GM23248 (cell line): ENCODE measurements around the gene LRRC74A. TPM values are rescaled to one million over a fixed set of nuclear protein-coding genes. Genes with fewer than 3 reads are reported as not detected.

Experiments used
- DNase-seq: peaks from one replicate; pipeline ENCODE4 v3.0.0-alpha.2; 2015
- H2AFZ ChIP-seq: fragments of 200-600 bp; sonication (generic); 2 replicates; pipeline ENCODE4 v1.6.1; 2016; ENCODE audit warnings: antibody characterized with exemption
- H3F3A ChIP-seq: fragments of 200-600 bp; sonication (generic); 2 replicates; pipeline ENCODE4 v1.6.1; 2016; ENCODE audit warnings: mild to moderate bottlenecking, antibody characterized with exemption, mixed run types; ENCODE audit not compliant: insufficient read depth
- H3K27ac ChIP-seq: fragments of 200-600 bp; sonication (generic); 2 replicates; pipeline ENCODE4 v1.5.1; 2016; ENCODE audit warnings: mild to moderate bottlenecking
- H3K27me3 ChIP-seq: fragments of 200-600 bp; sonication (generic); replicated peaks from 2 replicates; pipeline ENCODE4 v1.6.1; 2016; ENCODE audit warnings: mild to moderate bottlenecking; ENCODE audit not compliant: insufficient read depth
- H3K36me3 ChIP-seq: fragments of 200-600 bp; sonication (generic); 2 replicates; pipeline ENCODE4 v1.6.1; 2016; ENCODE audit warnings: low read depth, mild to moderate bottlenecking
- H3K4me1 ChIP-seq: fragments of 200-600 bp; sonication (generic); 2 replicates; pipeline ENCODE4 v1.6.1; 2016; ENCODE audit warnings: mild to moderate bottlenecking; ENCODE audit not compliant: insufficient read depth
- H3K4me2 ChIP-seq: fragments of 200-600 bp; sonication (generic); one replicate; pipeline ENCODE4 v1.6.1; 2016; ENCODE audit warnings: mild to moderate bottlenecking; ENCODE audit not compliant: unreplicated experiment
- H3K4me3 ChIP-seq: fragments of 200-600 bp; sonication (generic); 2 replicates; pipeline ENCODE4 v1.5.1; 2016; ENCODE audit warnings: mild to moderate bottlenecking
- H3K79me2 ChIP-seq: fragments of 200-600 bp; sonication (generic); 2 replicates; pipeline ENCODE4 v1.6.1; 2016; ENCODE audit warnings: mild to moderate bottlenecking; ENCODE audit not compliant: insufficient read depth
- H3K9ac ChIP-seq: fragments of 200-600 bp; sonication (generic); 2 replicates; pipeline ENCODE4 v1.6.1; 2016; ENCODE audit warnings: mild to moderate bottlenecking
- H3K9me2 ChIP-seq: fragments of 200-600 bp; sonication (generic); 2 replicates; pipeline ENCODE4 v1.6.1; 2016; ENCODE audit warnings: mixed run types, mild to moderate bottlenecking, moderate library complexity; ENCODE audit not compliant: insufficient read depth
- H3K9me3 ChIP-seq: fragments of 200-600 bp; sonication (generic); one replicate; pipeline ENCODE4 v1.6.1; 2017; ENCODE audit warnings: low read depth
- H4K20me1 ChIP-seq: fragments of 200-600 bp; sonication (generic); 2 replicates; pipeline ENCODE4 v1.6.0; 2016; ENCODE audit not compliant: insufficient read depth
- EZH2 ChIP-seq: fragments of 200-600 bp; sonication (generic); IDR thresholded peaks from 2 replicates; pipeline ENCODE4 v1.6.1; 2018; ENCODE audit warnings: antibody characterized with exemption, mild to moderate bottlenecking; ENCODE audit not compliant: insufficient read depth, poor library complexity, severe bottlenecking
- EZH2phosphoT487 ChIP-seq: fragments of 200-600 bp; sonication (generic); IDR thresholded peaks from 2 replicates; pipeline ENCODE4 v1.6.1; 2018; ENCODE audit warnings: antibody characterized with exemption, moderate library complexity, mild to moderate bottlenecking, low read depth; ENCODE audit not compliant: insufficient read depth
- WGBS, 2 experiments: methylation state at CpG; one replicate each; pipeline ENCODE4 v1.1.6; 2015 to 2017; ENCODE audit warnings: low lambda C conversion rate in 2 of 2, low coverage in 1 of 2; ENCODE audit errors: missing lambda C conversion rate in 2 of 2; 5-methylcytosine and 5-hydroxymethylcytosine counted together
- in situ Hi-C: fragments of 300-500 bp; cut with MboI; formaldehyde crosslinking; loops from 2 replicates; pipeline ENCODE4 v1.15.0; 2020
- polyA plus RNA-seq: library from polyadenylated mRNA; unstranded; fragments of >200 nt; fragmentation: Nextera tagmentation; extraction: Ambion mirVana; gene quantifications from 2 replicates; pipeline ENCODE4 v1.2.1, GENCODE V29; 2016
- total RNA-seq: library from RNA; depleted of rRNA; stranded (reverse); fragments of >200 nt; shearing (Covaris generic); gene quantifications from 2 replicates; pipeline ENCODE4 v1.2.3, GENCODE V29; 2014

The LRRC74A gene
- total and polyA plus RNA-seq, 2 experiments from 2014 or later: not detected

DNA sequence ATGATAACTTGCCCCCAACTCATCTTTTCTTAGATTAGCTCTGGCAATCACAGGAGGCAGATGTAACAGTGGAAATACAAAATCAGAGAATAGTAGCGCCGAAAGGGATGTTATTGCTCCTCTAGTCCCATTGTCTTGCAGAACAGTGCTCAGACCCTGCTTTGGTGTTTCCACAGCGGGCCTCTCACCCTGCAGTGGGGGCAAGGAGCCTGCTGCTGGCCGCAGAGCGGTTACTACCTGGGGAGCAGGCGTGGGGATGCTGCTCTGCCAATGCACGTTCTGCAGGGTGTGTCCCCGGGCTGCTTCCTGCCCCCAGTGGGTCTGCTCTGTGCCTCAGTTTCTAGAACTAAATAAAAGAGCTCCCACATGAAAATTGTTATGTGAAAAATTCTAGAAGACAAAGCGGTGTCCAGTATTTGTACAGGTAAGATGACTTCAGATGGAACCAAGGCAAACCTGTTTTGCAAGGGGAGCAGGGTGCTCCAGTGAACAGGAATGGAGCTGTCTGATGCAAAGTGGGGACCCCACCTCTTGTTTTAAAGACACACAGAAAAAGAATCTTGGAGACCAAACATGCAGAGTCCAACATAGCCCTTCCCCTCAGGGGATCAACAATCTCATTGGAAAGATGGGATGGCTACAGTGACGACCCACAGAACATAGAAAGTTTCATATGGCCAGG lies 35.5 kb downstream of the LRRC74A start:
- DNase-seq: no peak
- Histone ChIP-seq H3K9ac (no peak overlapping the region), H3K4me1 (no peaks in the 10 kb centered on the region), H3K9me2 (no peaks in the 10 kb centered on the region), H3K9me3 (no peaks in the 10 kb centered on the region), H3K27me3 (peaks cover 11% of the 10 kb centered on the region), H4K20me1 (no peaks in the 10 kb centered on the region), H3K27ac (no peak overlapping the region), H3K79me2 (no peaks in the 10 kb centered on the region), H3K4me3 (no peak overlapping the region), H3K36me3 (no peaks in the 10 kb centered on the region), H3K4me2 (no peak overlapping the region), H2AFZ (no peak overlapping the region), H3F3A (no peaks in the 10 kb centered on the region)
- 31 to 37% methylated on average over 10 of the region's 10 CpGs for WGBS, 2 experiments
- TF ChIP-seq EZH2 (no peak), EZH2phosphoT487 (no peak)
- in situ Hi-C loops: no loop called here

DNA sequence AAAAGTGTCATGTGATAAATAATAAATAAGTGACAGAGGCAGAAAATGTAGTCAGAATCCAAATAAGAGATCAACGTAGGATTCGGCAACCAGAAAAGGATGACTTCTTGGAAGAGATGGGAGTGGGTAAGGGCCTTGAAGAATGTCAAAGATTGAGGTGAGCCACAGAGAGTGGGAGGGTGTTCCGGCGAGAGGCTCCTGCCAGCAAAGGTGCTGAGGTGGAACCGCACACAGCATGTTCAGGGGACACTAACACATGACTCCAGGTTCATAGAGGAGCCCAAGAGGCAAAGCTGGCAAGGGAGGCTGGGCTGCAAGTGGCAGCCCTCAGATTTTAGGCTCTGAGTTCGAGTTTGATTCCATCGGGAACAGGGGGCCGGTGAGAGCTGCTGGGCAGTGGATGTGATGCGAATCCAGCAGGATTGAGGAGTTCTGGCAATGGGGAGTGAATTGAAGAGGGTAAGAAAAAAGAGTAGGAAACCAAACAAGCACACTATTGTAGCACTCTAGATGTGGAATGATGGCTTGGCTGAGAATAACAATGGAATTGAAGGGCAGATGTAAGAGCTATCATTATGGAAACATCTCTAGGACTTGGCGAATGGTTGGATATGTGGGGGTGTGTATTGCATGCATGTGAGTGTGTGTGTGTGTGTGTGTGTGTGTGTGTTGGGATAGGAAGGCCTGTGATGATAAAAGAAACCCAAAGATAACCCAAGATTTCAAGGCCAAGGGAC lies 36.5 kb downstream of the LRRC74A start:
- in situ Hi-C loops: no loop called here
- no peak overlapping the region for H3K4me3 ChIP-seq

DNA sequence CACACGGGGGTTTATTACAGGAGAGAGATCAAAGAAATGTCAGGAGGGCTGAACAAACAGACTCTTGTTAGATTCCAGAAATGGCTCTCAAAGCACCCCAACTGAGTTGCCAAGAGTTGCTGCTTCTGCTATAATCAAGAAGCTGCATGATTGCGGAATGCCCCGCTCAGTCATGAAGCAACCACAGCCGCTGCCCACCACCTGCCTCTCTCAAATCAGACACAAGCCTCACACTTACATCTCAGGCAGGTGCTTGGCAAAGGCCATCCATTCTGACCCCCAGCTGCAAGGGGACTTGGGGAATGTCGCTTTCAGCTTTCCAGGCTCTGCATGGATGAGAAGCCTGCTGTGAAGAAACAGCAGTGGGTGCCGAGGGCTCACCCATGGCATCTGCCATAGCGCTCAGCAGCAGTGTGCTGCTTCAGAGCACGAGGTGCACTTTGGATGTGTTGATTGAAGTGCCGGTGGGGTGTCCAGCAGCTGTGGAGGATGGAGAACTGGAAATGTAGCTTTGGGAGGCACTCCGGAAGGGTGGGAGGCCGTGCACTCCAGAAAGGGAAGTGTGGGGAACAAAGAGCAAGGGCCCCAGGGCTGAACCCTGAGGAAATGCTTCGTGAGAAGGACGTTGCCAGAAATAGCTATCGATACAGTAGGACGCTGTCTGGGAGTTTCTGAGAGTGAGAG lies 37.7 kb downstream of the LRRC74A start:
- H3K27ac ChIP-seq: no peak overlapping the region
- peaks cover 11% of the 10 kb centered on the region for H3K27me3 ChIP-seq
- no peaks in the 10 kb centered on the region for H3K4me1 ChIP-seq
- no peak overlapping the region for H3K4me2 ChIP-seq
- WGBS, 2 experiments: 31 to 39% methylated on average over 13 to 15 of the region's 15 CpGs
- H3K9me2 ChIP-seq: no peaks in the 10 kb centered on the region
- H4K20me1 ChIP-seq: no peaks in the 10 kb centered on the region
- H3K79me2 ChIP-seq: no peaks in the 10 kb centered on the region
- no peaks in the 10 kb centered on the region for H3K36me3 ChIP-seq
- TF ChIP-seq EZH2 (no peak), EZH2phosphoT487 (no peak)
- in situ Hi-C loops: no loop called here
- H3K4me3 ChIP-seq: no peak overlapping the region
- no peak overlapping the region for H2AFZ ChIP-seq
- H3F3A ChIP-seq: no peaks in the 10 kb centered on the region
- no peak overlapping the region for H3K9ac ChIP-seq
- DNase-seq: no peak
- no peaks in the 10 kb centered on the region for H3K9me3 ChIP-seq

More for the DNA sequence above, 36.5 kb downstream of the LRRC74A start:
- no peak for DNase-seq
- Histone ChIP-seq H3K9me2 (no peaks in the 10 kb centered on the region), H3F3A (no peaks in the 10 kb centered on the region), H3K79me2 (no peaks in the 10 kb centered on the region), H3K27ac (no peak overlapping the region), H3K36me3 (no peaks in the 10 kb centered on the region), H3K9ac (no peak overlapping the region), H3K4me2 (no peak overlapping the region), H3K4me1 (no peaks in the 10 kb centered on the region), H2AFZ (no peak overlapping the region), H3K9me3 (no peaks in the 10 kb centered on the region), H3K27me3 (peaks cover 11% of the 10 kb centered on the region), H4K20me1 (no peaks in the 10 kb centered on the region)
- TF ChIP-seq EZH2 (no peak), EZH2phosphoT487 (no peak)
- 61 to 63% methylated on average over 10 of the region's 10 CpGs for WGBS, 2 experiments

DNA sequence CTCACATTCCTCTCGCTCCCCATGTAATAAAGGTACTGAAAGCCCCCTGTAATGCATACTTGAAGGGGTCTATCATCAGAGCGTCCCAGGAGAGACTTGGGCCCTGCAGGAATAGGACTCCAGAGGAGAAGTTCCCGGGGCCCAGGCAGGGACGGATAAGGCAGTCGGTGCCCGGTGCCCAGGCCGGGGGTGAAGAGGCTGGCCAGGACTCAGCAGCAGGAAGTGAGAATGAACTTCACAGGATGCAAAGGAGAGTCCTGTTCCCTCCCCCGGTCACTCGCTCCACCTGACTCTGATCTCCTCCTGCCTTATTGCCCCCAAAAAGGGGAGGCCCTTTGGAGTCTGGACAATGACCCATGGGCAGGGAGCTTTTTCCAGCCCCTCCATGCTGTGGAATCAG lies 40.2 kb downstream of the LRRC74A start:
- 66 to 68% methylated on average over 9 of the region's 9 CpGs for WGBS, 2 experiments
- no peaks in the 10 kb centered on the region for H3K9me2 ChIP-seq
- in situ Hi-C loops: no loop called here

More for the DNA sequence above, 40.2 kb downstream of the LRRC74A start:
- H3K9me3 ChIP-seq: no peaks in the 10 kb centered on the region
- no peaks in the 10 kb centered on the region for H3K4me1 ChIP-seq
- no peaks in the 10 kb centered on the region for H3K36me3 ChIP-seq
- H3K9ac ChIP-seq: no peak overlapping the region
- TF ChIP-seq EZH2 (no peak), EZH2phosphoT487 (no peak)
- no peaks in the 10 kb centered on the region for H4K20me1 ChIP-seq
- H3K4me2 ChIP-seq: no peak overlapping the region
- H3K4me3 ChIP-seq: no peak overlapping the region
- no peak for DNase-seq
- H3K27me3 ChIP-seq: peaks cover 9% of the 10 kb centered on the region
- H3K79me2 ChIP-seq: no peaks in the 10 kb centered on the region
- no peak overlapping the region for H2AFZ ChIP-seq
- H3F3A ChIP-seq: no peaks in the 10 kb centered on the region
- H3K27ac ChIP-seq: no peak overlapping the region
